HepG2 (cell line): ENCODE results near the gene CCDC50.

Experiments
- HNRNPH1 ChIP-seq: fragments of 200-400 bp; formaldehyde crosslinking; optimal IDR thresholded peaks from 2 replicates; pipeline ENCODE3; 2017; ENCODE audit warnings: mild to moderate bottlenecking, low read depth, low read length
- HNRNPL ChIP-seq: fragments of 200-400 bp; formaldehyde crosslinking; IDR thresholded peaks from 2 replicates; pipeline ENCODE4 v1.6.1; 2017; ENCODE audit warnings: mild to moderate bottlenecking, low read depth, low read length
- POLR2A ChIP-seq, 2 experiments: IDR thresholded peaks; 2 replicates each; pipeline ENCODE4 v1.6.1; 2011; ENCODE audit warnings: low read depth in 2 of 2, low read length in 2 of 2, mild to moderate bottlenecking in 1 of 2, moderate library complexity in 1 of 2; ENCODE audit not compliant: insufficient read depth in 1 of 2
- SALL2 ChIP-seq: sonication (generic); formaldehyde crosslinking; IDR thresholded peaks from 2 replicates; pipeline ENCODE4 v1.8.1; 2023; ENCODE audit warnings: mild to moderate bottlenecking, missing genetic modification reagents, inconsistent platforms
- SETDB1 ChIP-seq: sonication (generic); formaldehyde crosslinking; IDR thresholded peaks from 2 replicates; pipeline ENCODE4 v1.5.1; 2020; ENCODE audit warnings: missing genetic modification reagents, mild to moderate bottlenecking, borderline replicate concordance
- XRCC5 ChIP-seq: fragments of 200-400 bp; formaldehyde crosslinking; optimal IDR thresholded peaks from 2 replicates; pipeline ENCODE3; 2017; ENCODE audit warnings: mild to moderate bottlenecking, low read length
- ZNF484 ChIP-seq: sonication (generic); formaldehyde crosslinking; IDR thresholded peaks from 2 replicates; pipeline ENCODE4 v1.5.1; 2020; ENCODE audit warnings: mild to moderate bottlenecking, low read depth, missing genetic modification reagents, borderline replicate concordance
- TF ChIP-seq, protein P1 (sequence below): sonication (generic); formaldehyde crosslinking; IDR thresholded peaks from 2 replicates; pipeline ENCODE4 v1.5.0; 2020; ENCODE audit warnings: mild to moderate bottlenecking, missing genetic modification reagents, moderate library complexity

DNA sequence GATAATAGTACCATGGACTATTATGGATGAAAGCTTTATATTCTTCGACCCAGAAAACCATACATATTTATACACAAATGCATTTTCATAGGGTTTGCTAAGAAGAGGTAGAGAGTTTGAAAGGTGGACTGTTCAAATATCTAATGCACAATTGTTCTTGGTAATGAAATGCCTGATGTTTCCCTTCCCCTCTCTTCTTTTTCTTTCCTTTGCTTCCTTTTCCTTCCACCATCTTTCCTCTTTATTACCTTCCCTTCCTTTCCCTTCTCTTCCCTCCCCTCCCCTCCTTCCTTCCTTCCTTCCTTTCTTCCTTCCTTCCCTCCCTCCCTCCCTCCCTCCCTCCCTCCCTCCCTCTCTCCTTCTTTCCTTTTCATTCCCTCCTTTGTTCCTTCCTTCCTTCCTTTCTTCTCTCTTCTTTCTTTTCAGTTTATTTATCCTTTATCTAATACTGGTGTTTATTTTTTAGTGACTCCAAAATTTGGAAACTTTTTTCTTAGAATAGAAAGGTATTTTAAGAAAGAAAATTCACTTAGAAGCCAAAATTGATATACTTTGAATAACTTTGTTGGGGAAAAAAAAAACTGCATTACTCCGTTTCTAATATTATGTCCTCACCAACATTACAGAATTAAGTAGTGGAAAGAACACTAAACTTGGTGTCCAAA lies 109.1 kb downstream of the CCDC50 start:
- TF ChIP-seq HNRNPH1: no peak
- no peak for TF ChIP-seq POLR2A (IDR thresholded peaks at IDR 0.05; ENCODE audit: insufficient read depth in 1 of 2, low read depth in 2 of 2, low read length in 2 of 2)
- TF ChIP-seq, protein P1, sequence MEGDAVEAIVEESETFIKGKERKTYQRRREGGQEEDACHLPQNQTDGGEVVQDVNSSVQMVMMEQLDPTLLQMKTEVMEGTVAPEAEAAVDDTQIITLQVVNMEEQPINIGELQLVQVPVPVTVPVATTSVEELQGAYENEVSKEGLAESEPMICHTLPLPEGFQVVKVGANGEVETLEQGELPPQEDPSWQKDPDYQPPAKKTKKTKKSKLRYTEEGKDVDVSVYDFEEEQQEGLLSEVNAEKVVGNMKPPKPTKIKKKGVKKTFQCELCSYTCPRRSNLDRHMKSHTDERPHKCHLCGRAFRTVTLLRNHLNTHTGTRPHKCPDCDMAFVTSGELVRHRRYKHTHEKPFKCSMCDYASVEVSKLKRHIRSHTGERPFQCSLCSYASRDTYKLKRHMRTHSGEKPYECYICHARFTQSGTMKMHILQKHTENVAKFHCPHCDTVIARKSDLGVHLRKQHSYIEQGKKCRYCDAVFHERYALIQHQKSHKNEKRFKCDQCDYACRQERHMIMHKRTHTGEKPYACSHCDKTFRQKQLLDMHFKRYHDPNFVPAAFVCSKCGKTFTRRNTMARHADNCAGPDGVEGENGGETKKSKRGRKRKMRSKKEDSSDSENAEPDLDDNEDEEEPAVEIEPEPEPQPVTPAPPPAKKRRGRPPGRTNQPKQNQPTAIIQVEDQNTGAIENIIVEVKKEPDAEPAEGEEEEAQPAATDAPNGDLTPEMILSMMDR (CRISPR knock-in tag): no peak
- TF ChIP-seq HNRNPL: no peak
- TF ChIP-seq ZNF484: no peak
- no peak for TF ChIP-seq SALL2 (CRISPR knock-in tag)
- no peak for TF ChIP-seq XRCC5
- no peak for TF ChIP-seq SETDB1 (CRISPR knock-in tag)
